SH-SY5Y (cell line): Measurements from ENCODE around the gene TRIOBP.

ENCODE experiments used
- GATA2 ChIP-seq: IDR thresholded peaks from 2 replicates; pipeline ENCODE4 v1.6.1; 2011; ENCODE audit warnings: mild to moderate bottlenecking, low read depth, low read length
- GATA3 ChIP-seq: IDR thresholded peaks from 2 replicates; pipeline ENCODE4 v1.6.1; 2011; ENCODE audit warnings: low read depth, mild to moderate bottlenecking, low read length, moderate library complexity

Gene TRIOBP

DNA sequence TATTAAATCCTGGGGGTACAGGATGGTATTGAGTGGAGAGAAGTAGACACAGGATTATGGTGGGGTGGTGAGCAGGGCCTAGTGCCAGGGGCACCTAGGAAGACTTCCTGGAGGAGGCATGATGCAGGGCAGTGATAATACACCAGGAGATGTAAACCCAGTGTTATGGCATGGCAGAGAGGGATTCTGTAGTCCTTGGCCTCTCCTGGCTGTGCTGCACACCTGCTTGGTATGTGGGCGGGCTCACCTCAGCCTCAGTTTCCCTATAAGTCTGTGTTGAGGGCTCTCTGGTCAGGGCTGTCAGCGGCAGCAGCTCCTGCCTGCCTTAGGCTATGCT lies 36.2 kb upstream of the TRIOBP start:
- no peak for TF ChIP-seq GATA3
- no peak for TF ChIP-seq GATA2

DNA sequence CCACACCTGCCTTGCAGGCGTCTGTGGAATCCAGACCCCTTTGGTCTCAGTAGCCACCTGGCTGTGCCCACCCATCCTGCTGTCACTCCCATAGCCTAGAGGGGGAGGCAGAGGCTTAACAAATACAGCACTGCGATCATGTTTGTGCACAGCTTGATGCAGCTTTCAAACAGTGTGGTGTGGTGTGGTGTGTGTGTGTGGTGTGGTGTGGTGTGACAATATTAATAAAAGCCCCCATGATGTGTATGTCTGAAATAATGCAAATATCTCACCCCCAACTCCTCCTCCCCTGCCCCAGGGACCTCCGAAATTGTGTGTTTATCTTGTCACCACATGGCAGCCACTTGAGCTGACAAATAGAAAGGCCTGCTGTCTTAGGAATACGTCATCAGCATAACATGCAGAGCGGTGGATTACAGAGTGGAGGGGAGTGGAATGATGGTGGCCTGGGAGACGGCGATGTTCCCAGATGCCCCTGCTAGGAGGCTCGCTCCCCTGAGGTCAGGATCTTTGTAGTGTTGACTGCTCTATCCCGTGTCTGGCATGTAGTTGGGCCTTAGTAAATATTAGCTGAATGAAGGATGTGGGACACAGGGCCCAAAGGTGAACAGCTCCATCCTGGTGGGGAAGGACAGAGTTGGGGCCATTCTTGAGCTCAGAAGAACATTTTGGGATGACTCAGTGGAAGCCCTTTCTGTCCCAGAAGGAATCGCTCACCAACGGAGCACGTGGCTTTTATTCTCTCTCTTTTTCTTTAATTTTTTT lies 35.5 kb upstream of the TRIOBP start:
- TF ChIP-seq GATA2 (no peak), GATA3 (no peak)

DNA sequence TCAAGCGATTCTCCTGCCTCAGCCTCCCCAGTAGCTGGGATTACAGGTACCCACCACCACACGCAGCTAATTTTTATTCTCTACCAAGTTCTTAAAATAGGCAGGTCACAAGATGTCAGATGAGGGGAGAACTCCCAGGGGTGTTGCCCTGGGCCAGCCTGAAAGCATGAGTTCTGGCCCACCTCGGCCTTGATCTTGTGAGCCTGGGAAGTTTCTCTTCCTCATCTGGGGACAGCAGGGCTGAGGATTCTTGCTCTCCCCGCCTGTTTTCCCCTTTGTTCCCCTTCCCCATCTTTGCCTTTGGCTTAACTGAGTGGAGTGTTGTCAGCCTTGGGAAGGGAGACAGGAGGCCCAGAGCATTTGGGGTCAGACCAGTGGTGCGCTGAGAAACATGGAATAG lies 34.8 kb upstream of the TRIOBP start:
- TF ChIP-seq GATA2 (no peak), GATA3 (no peak)

- no peak for TF ChIP-seq GATA2
- no peak for TF ChIP-seq GATA3
These were observed 33.2 kb upstream of the TRIOBP start for GRCh38 chr22:37663521-37664140.

DNA sequence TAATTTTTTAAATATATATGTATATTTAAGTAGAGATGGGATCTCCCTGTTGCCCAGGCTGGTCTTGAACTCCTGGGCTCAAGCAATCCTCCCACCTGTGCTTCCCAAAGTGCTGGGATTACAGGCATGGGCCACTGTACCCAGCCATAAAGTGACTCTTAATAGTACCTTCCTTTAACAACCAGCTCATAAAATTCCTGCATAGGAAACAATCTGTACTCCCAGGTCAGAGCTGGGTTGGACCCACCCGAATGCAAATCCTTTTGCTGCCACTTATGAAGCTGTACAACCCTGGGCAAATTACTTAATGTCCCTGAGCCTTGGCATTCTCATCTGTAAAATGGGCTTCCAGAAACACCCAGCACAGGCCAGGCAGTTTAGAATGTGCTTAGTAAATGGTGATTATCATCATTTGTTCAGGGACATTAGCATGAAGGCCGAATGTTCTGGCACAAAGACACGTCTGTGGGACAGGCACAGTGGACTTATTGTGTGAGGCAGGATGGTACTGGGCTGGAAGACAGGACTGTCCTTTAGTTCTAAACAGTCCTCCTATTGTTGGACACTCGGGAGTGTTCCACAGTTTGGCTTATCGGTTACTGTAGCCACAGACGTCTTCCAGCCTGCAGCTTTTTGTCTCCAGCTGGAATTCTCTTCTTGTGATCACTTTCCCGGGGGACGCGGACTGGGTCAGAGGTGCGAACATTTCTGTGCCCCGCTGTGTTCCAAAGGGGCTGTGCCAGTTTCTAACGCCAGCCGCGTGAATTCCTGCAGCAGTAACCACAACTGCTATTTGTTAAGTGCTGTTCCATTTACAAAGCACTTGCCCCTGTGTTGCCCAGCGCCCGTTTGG lies 32.4 kb upstream of the TRIOBP start:
- TF ChIP-seq GATA2 (no peak), GATA3 (no peak)

- TF ChIP-seq GATA3 (no peak), GATA2 (no peak)
These were observed 31.4 kb upstream of the TRIOBP start for GRCh38 chr22:37665487-37665886.

DNA sequence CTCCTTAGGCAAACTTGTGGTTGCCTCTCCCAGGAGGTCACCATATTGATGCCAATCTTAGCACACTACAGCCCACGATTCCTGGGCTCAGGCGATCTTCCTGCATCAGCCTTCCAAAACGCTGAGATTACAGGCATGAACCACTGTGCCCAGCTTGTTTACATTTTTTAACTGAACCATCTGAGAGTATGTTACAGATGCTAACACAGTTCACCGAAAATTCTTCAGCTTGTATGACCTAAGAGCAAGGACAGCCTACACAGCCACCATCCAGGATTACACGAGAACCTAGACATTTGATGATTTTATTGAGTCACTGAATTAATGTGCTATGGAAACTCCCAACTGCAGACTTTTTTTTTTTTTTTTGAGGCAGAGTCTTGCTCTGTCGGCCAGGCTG lies 27.3 kb upstream of the TRIOBP start:
- TF ChIP-seq GATA2 (no peak), GATA3 (no peak)

DNA sequence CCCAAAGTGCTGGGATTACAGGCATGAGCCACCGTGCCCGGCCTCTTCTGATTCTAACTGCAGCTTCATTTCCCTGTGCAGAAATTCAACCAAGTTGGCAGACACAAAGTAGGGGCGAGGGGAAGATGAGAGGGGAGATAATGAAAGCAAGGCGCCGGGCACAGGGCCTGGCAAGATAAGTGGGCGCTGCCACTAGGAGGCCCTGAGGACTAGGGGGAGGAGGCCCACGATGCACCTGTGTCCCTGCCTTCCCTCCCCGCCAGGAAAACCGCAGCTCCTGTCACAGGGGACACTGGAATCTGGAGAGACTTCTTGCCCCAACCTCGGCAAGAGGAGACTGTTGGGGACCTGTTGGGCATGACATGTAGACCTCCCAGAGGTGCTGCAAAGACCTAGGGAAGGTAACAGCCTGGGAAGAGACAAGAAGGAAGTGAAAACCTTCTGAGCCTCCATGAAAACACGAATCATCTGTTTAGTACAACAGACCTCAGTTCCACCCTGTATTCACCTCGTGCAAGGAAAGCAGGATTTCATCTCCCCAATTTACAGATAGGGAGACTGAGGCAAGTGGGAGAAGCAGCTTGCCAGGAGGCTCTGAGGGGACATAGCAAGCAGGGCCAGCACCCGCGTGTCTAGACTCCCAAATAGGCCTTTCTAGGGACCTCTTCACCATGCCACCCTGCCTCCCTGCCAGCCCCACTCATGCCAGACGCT lies 24.5 kb upstream of the TRIOBP start:
- TF ChIP-seq GATA2 (peak; percentile 80), GATA3 (no peak)

DNA sequence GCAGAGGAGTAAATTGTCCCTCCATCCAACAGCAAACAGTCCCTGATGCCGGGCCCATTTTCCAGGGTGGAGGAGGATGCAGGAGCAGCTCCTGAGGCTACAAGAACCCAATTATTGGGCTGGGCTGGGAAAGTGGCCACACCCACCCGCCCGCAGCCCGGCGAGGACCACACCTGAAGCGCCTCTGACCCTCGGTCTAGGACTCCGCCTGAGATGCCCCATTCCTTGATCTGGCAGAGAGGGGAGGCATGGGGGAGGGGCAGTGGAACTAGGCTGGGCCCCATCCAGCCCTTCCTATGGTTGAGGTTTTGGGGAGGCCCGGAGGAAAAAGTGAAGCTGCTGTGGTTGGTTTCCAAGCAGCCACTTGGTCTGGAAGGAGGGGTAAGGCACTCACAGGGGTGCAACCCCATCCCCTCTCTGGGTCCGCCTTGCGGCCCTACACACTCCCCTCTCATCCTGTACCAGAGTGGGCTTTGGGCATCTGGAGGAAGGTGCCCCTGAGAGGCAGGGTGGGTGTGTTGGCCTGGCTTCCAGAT lies 23.9 kb upstream of the TRIOBP start:
- no peak for TF ChIP-seq GATA3
- TF ChIP-seq GATA2: no peak

GRCh38 chr22:37674248-37674647 lies 22.6 kb upstream of the TRIOBP start:
- TF ChIP-seq GATA3 (no peak), GATA2 (no peak)

DNA sequence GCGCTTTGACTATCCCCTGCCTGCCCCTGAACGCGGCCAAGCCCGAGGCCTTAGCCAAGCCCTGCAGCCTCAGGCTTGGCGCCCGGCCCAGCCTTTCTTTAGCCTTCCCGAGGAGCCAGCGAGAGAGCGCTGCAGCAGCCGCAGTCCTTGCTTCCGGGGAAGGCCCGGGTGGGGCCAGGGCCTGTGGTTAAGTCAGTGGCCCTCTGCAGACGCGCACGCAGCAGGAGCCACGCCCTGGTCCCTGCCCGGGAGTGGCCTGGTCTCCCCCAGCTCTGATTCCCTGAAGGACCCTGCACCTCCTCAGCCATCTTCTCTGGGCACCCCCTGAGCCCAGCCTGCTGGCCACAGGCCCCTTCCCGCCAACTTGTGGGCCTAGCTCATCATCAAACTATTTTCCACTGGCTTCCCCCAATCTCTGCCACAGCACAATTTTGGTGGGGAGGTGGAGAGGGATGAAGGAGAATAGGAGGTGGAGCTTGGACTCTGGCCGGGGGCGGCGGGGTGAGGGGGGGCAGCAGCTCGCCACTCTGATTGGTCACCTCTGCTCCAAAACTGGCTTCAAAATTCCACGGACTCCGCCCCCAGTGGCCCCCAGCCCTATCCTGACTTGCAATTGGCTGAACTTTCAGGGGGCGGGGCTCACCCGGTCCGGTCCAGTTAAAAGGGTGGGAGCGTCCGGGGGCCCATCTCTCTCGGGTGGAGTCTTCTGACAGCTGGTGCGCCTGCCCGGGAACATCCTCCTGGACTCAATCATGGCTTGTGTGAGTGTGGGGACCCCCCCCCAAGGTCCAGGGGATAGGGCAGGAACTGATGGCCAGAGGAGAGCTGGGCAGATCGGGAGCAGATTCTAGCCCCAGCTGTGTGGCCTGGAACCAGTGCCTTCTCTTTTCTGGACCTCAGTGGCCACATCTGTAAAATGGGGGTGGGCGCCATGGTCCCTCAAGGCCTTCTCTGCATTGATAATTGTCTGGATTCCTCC lies 21.6 kb upstream of the TRIOBP start, which contains the start of gene LGALS1:
LGALS1 (plus strand) TSS at position 686 of the 979 bp plus-strand sequence; CDS start at position 753, 67 bp downstream.
- no peak for TF ChIP-seq GATA2
- no peak for TF ChIP-seq GATA3

DNA sequence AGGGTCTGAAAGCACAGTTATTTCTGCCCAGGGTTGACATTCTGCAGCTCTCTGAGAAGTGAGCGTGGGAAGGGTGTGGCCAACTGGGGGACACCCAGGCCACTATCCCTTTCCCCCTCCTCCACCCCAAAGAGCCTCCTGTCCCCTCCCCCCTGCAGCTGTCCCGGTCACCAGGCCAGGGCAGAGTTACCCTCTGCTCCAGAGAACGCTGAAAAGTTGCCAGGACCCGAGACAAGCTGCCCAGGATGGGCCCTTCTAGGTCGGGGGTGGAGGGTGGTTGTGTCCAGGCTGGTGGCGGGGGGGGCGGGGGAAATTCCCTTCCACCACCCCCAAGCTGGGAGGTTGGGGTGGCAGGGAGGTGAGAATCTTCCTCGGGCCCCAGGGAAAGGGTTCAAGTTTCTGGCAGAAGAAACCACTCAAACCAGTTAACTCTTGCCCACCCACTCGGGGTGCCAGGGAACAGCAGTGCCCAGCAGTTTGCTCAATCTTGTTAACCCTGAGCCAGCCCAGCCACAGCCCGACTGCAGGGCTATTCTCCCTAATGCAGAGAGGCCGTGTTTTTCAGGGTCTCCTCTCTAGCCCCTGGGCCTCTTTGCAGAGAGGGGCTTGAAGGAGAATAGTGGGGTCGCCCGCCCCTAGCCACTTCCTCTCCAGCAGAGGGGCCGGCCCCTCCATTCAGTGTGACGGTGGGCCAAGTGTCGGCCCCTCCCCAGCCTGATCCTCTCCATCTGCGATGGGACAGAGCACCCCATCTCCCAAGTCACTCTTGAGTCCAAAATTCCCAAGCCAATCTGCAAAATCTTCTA lies 20.7 kb upstream of the TRIOBP start:
- TF ChIP-seq GATA3 (no peak), GATA2 (no peak)
